ENCODE data around the gene CCSER2. TPM values are rescaled to one million over a fixed set of nuclear protein-coding genes. Genes with fewer than 3 reads are reported as not detected.

The CCSER2 gene
- total RNA-seq, 1 experiment from 2014 or later, result 28.9 TPM

GRCh38 chr10:84374455-84374854, 46.1 kb downstream of the CCSER2 start:
- BruUV-seq (replicated peaks), result no TSS peak
- no peak overlapping the region for H3K4me3 ChIP-seq (replicated peaks in 1 of 2; ENCODE audit: low read depth in 1 of 2, low read length in 2 of 2)
- ATAC-seq (no peak), DNase-seq (ENCODE audit: low read depth, low spot score) (no peak)
- CTCF ChIA-PET, result interaction anchor here (1.0 to 2.7 kb wide), 5 partner anchors 56 to 166 kb away, joined by 3 to 29 read pairs (median 4); no protein-coding TSS in a partner anchor
- no peaks in the 10 kb centered on the region for H3K9me3 ChIP-seq (ENCODE audit: control insufficient read depth in 1 of 2, insufficient read depth in 1 of 2, low read depth in 1 of 2, low read length in 2 of 2)
- H2AFZ ChIP-seq (ENCODE audit: low read depth, low read length, poor library complexity, severe bottlenecking), result no peak overlapping the region
- H3K4me2 ChIP-seq (ENCODE audit: low read length), result no peak overlapping the region
- H3K36me3 ChIP-seq (ENCODE audit: control insufficient read depth in 1 of 2, insufficient read depth in 2 of 2, low read length in 2 of 2), result peaks cover 0 to 3% of the 10 kb centered on the region in 2 experiments; a peak in 1 of 4 replicates
- H3K27ac ChIP-seq (ENCODE audit: low read depth, low read length), result no peak overlapping the region
- no peaks in the 10 kb centered on the region for H3K27me3 ChIP-seq (ENCODE audit: insufficient read depth, low read length)
- no peaks in the 10 kb centered on the region for H3K4me1 ChIP-seq (ENCODE audit: control insufficient read depth in 1 of 2, insufficient read depth in 2 of 2, low read length in 2 of 2)
- no peaks in the 10 kb centered on the region for H3K9me2 ChIP-seq (ENCODE audit: insufficient read depth)
- RAD21 ChIA-PET (ENCODE audit: low non-redundant PET in 1 of 2, low total read pairs in 2 of 2, uncharacterized antibody in 2 of 2, unreplicated experiment in 2 of 2), result interaction anchor here in 1 of 2 experiments (1.3 kb wide), 1 partner anchor 163 kb away, joined by 4 read pairs; no protein-coding TSS in a partner anchor
- H3K79me2 ChIP-seq (ENCODE audit: insufficient read depth, low read length), result peaks cover 5% of the 10 kb centered on the region; the same call in 1 of the 2 replicates
- H3K9ac ChIP-seq (ENCODE audit: low read length), result no peak overlapping the region
- POLR2A ChIA-PET, result no interaction called here
- intact Hi-C loops (cut with micrococcal nuclease), result loop anchor here (2.0 to 10.0 kb wide), 3 partner anchors 110 to 370 kb away; no protein-coding TSS in a partner anchor
- TF ChIP-seq SIN3A (IDR thresholded peaks at IDR 0.05; ENCODE audit: low read depth) (0 out of 2 replicates have a peak, but pooled peaks have one; percentile 15), EGR1 (IDR thresholded peaks at IDR 0.05; ENCODE audit: low read depth) (no peak), JUND (IDR thresholded peaks at IDR 0.05) (no peak)
- no peaks in the 10 kb centered on the region for H4K20me1 ChIP-seq (ENCODE audit: insufficient read depth)

GRCh38 chr10:84375011-84375410, 46.6 kb downstream of the CCSER2 start:
- peak; percentile 83 for TF ChIP-seq RAD21 (IDR thresholded peaks at IDR 0.05; ENCODE audit: low read depth)
- peak; percentile 60 to 80 (median 73); a peak in 5 of 6 replicates for TF ChIP-seq CTCF (IDR thresholded peaks at IDR 0.05 in 2 of 3, conservative IDR thresholded peaks at IDR 0.05 in 1 of 3; ENCODE audit: borderline replicate concordance in 1 of 3, insufficient read depth in 1 of 3, low read depth in 2 of 3, low read length in 2 of 3)
- TF ChIP-seq POLR2AphosphoS5 (IDR thresholded peaks at IDR 0.05; ENCODE audit: low read depth, low read length), result no peak
- DNase-seq (ENCODE audit: low read depth, low spot score), result peak; percentile 57
- Histone ChIP-seq H3K9ac (ENCODE audit: low read length) (no peak overlapping the region), H3K27me3 (ENCODE audit: insufficient read depth, low read length) (no peaks in the 10 kb centered on the region), H3K36me3 (ENCODE audit: control insufficient read depth in 1 of 2, insufficient read depth in 2 of 2, low read length in 2 of 2) (peaks cover 0 to 3% of the 10 kb centered on the region in 2 experiments; a peak in 1 of 4 replicates), H3K79me2 (ENCODE audit: insufficient read depth, low read length) (no peaks in the 10 kb centered on the region), H4K20me1 (ENCODE audit: insufficient read depth) (no peaks in the 10 kb centered on the region), H3K9me3 (ENCODE audit: control insufficient read depth in 1 of 2, insufficient read depth in 1 of 2, low read depth in 1 of 2, low read length in 2 of 2) (no peaks in the 10 kb centered on the region), H3K27ac (ENCODE audit: low read depth, low read length) (no peak overlapping the region), H3K4me1 (ENCODE audit: control insufficient read depth in 1 of 2, insufficient read depth in 2 of 2, low read length in 2 of 2) (no peaks in the 10 kb centered on the region), H3K4me3 (replicated peaks in 1 of 2; ENCODE audit: low read depth in 1 of 2, low read length in 2 of 2) (no peak overlapping the region), H3K4me2 (ENCODE audit: low read length) (no peak overlapping the region), H3K9me2 (ENCODE audit: insufficient read depth) (no peaks in the 10 kb centered on the region), H2AFZ (ENCODE audit: low read depth, low read length, poor library complexity, severe bottlenecking) (no peak overlapping the region)
- RAD21 ChIA-PET (ENCODE audit: low non-redundant PET in 1 of 2, low total read pairs in 2 of 2, uncharacterized antibody in 2 of 2, unreplicated experiment in 2 of 2), result interaction anchor here in 1 of 2 experiments (1.3 kb wide), 1 partner anchor 162 kb away, joined by 4 read pairs; no protein-coding TSS in a partner anchor
- intact Hi-C loops (cut with micrococcal nuclease), result loop anchor here (1.0 to 10.0 kb wide), 4 partner anchors 110 to 370 kb away; no protein-coding TSS in a partner anchor
- CTCF ChIA-PET, result interaction anchor here (0.6 to 2.7 kb wide), 5 partner anchors 55 to 162 kb away, joined by 3 to 29 read pairs (median 3); no protein-coding TSS in a partner anchor
- peak; percentile 63 for ATAC-seq
- BruUV-seq (replicated peaks), result no TSS peak
- POLR2A ChIA-PET, result no interaction called here
